Measurements from ENCODE around the gene ARAP1.

Gene ARAP1

GRCh38 chr11:72706579-72706978 lies 45.6 kb downstream of the ARAP1 start:
- peaks cover 68% of the 10 kb centered on the region for H3K36me3 ChIP-seq (ENCODE audit: control insufficient read depth, insufficient read depth, low read length)
- H3K4me3 ChIP-seq (replicated peaks; ENCODE audit: low read depth, low read length), result no peak overlapping the region
- no peak for TF ChIP-seq CTCF (IDR thresholded peaks at IDR 0.05; ENCODE audit: insufficient read depth, low read length, poor library complexity, severe bottlenecking)
- no peaks in the 10 kb centered on the region for H3K27me3 ChIP-seq (replicated peaks; ENCODE audit: control insufficient read depth, insufficient read depth, low read length)
- no peak for DNase-seq (ENCODE audit: extremely low read depth, insufficient read length)

GRCh38 chr11:72705442-72706365 lies 46.5 kb downstream of the ARAP1 start:
- Histone ChIP-seq H3K4me3 (replicated peaks; ENCODE audit: low read depth, low read length) (no peak overlapping the region), H3K36me3 (ENCODE audit: control insufficient read depth, insufficient read depth, low read length) (peaks cover 65% of the 10 kb centered on the region), H3K27me3 (replicated peaks; ENCODE audit: control insufficient read depth, insufficient read depth, low read length) (no peaks in the 10 kb centered on the region)
- no peak for DNase-seq (ENCODE audit: extremely low read depth, insufficient read length)
- TF ChIP-seq CTCF (IDR thresholded peaks at IDR 0.05; ENCODE audit: insufficient read depth, low read length, poor library complexity, severe bottlenecking), result no peak

- no peaks in the 10 kb centered on the region for H3K27me3 ChIP-seq (replicated peaks; ENCODE audit: control insufficient read depth, insufficient read depth, low read length)
- TF ChIP-seq CTCF (IDR thresholded peaks at IDR 0.05; ENCODE audit: insufficient read depth, low read length, poor library complexity, severe bottlenecking), result no peak
- peaks cover 63% of the 10 kb centered on the region for H3K36me3 ChIP-seq (ENCODE audit: control insufficient read depth, insufficient read depth, low read length)
- no peak for DNase-seq (ENCODE audit: extremely low read depth, insufficient read length)
- H3K4me3 ChIP-seq (replicated peaks; ENCODE audit: low read depth, low read length), result no peak overlapping the region
Measured at GRCh38 chr11:72704783-72705265, 47.4 kb downstream of the ARAP1 start.

- no peak for TF ChIP-seq CTCF (IDR thresholded peaks at IDR 0.05; ENCODE audit: insufficient read depth, low read length, poor library complexity, severe bottlenecking)
- DNase-seq (ENCODE audit: extremely low read depth, insufficient read length), result no peak
- Histone ChIP-seq H3K4me3 (replicated peaks; ENCODE audit: low read depth, low read length) (no peak overlapping the region), H3K27me3 (replicated peaks; ENCODE audit: control insufficient read depth, insufficient read depth, low read length) (no peaks in the 10 kb centered on the region), H3K36me3 (ENCODE audit: control insufficient read depth, insufficient read depth, low read length) (peaks cover 59% of the 10 kb centered on the region)
Measured at GRCh38 chr11:72704028-72704782, 48.0 kb downstream of the ARAP1 start.

- H3K36me3 ChIP-seq (ENCODE audit: control insufficient read depth, insufficient read depth, low read length), result peaks cover 64% of the 10 kb centered on the region
- DNase-seq (ENCODE audit: extremely low read depth, insufficient read length), result no peak
- no peaks in the 10 kb centered on the region for H3K27me3 ChIP-seq (replicated peaks; ENCODE audit: control insufficient read depth, insufficient read depth, low read length)
- TF ChIP-seq CTCF (IDR thresholded peaks at IDR 0.05; ENCODE audit: insufficient read depth, low read length, poor library complexity, severe bottlenecking), result no peak
- H3K4me3 ChIP-seq (replicated peaks; ENCODE audit: low read depth, low read length), result no peak overlapping the region
Measured at GRCh38 chr11:72703267-72704008, 48.8 kb downstream of the ARAP1 start.

Data from GM06990 (cell line).